NT2/D1 (cell line): ENCODE results near the gene USP11.

Experiments
- DNase-seq: peaks from one replicate; pipeline ENCODE4 v3.0.0-alpha.2; 2011; ENCODE audit warnings: low read depth, low spot score
- H3K27me3 ChIP-seq: 2 replicates; pipeline ENCODE4 v1.6.0; 2011; ENCODE audit warnings: mild to moderate bottlenecking; ENCODE audit not compliant: insufficient read length, insufficient read depth
- H3K36me3 ChIP-seq: 2 replicates; pipeline ENCODE4 v1.6.1; 2011; ENCODE audit warnings: mild to moderate bottlenecking, low read length, mixed read lengths; ENCODE audit not compliant: insufficient read depth, insufficient read length
- H3K4me1 ChIP-seq: 2 replicates; pipeline ENCODE4 v1.5.1; 2011; ENCODE audit not compliant: insufficient read depth, insufficient read length
- H3K4me3 ChIP-seq: 2 replicates; pipeline ENCODE4 v1.5.1; 2011; ENCODE audit warnings: low read depth; ENCODE audit not compliant: insufficient read length
- H3K9ac ChIP-seq: 2 replicates; pipeline ENCODE4 v1.6.0; 2011; ENCODE audit warnings: low read depth; ENCODE audit not compliant: insufficient read length
- H3K9me3 ChIP-seq: 2 replicates; pipeline ENCODE4 v1.5.1; 2011; ENCODE audit warnings: mild to moderate bottlenecking, low read length; ENCODE audit not compliant: insufficient read depth
- SUZ12 ChIP-seq: IDR thresholded peaks from 2 replicates; pipeline ENCODE4 v1.6.1; 2011; ENCODE audit not compliant: insufficient read length, insufficient read depth; ENCODE audit errors: extremely low read depth
- YY1 ChIP-seq: IDR thresholded peaks from 2 replicates; pipeline ENCODE4 v1.6.1; 2011; ENCODE audit not compliant: insufficient read length, insufficient read depth
- ZNF274 ChIP-seq: IDR thresholded peaks from 2 replicates; pipeline ENCODE4 v1.6.1; 2011; ENCODE audit warnings: mild to moderate bottlenecking, low read depth, low read length

USP11 gene

DNA sequence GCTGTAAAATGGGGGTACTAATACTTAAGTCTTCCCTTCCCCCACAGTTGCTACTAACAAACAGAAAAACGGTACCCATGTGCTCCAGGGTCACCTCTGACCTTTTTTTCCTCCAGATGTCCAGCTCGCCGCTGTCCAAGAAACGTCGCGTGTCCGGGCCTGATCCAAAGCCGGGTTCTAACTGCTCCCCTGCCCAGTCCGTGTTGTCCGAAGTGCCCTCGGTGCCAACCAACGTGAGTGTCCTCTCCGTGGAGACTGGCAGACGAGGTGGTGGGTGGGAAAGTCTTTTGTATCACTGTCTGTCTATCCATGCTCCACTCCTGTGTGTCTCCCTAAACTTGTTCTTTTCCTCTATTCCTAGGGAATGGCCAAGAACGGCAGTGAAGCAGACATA lies 34.1 kb upstream of the USP11 start:
- Histone ChIP-seq H3K4me3 (no peak overlapping the region), H3K4me1 (peaks cover 25% of the 10 kb centered on the region), H3K9ac (no peak overlapping the region), H3K27me3 (no peaks in the 10 kb centered on the region), H3K36me3 (peaks cover 91% of the 10 kb centered on the region), H3K9me3 (no peaks in the 10 kb centered on the region)
- DNase-seq = no peak
- TF ChIP-seq YY1 (no peak), SUZ12 (no peak), ZNF274 (no peak)

DNA sequence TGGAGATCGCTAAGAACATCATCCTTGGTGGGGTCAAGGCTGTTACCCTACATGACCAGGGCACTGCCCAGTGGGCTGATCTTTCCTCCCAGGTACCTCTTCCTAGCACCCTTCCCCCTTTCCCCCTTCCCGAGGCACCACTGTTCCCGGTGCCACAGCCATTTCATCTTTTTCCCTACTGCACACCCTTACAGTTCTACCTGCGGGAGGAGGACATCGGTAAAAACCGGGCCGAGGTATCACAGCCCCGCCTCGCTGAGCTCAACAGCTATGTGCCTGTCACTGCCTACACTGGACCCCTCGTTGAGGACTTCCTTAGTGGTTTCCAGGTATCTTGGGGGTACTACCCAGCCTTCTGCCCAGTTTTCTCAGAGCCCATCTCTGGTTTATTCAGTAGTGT lies 33.5 kb upstream of the USP11 start:
- no peak overlapping the region for H3K9ac ChIP-seq
- H3K4me3 ChIP-seq = no peak overlapping the region
- DNase-seq = no peak
- no peaks in the 10 kb centered on the region for H3K9me3 ChIP-seq
- H3K36me3 ChIP-seq = peaks cover 96% of the 10 kb centered on the region
- peaks cover 25% of the 10 kb centered on the region for H3K4me1 ChIP-seq
- no peak for TF ChIP-seq SUZ12
- no peak for TF ChIP-seq ZNF274
- TF ChIP-seq YY1 = no peak
- H3K27me3 ChIP-seq = no peaks in the 10 kb centered on the region

DNA sequence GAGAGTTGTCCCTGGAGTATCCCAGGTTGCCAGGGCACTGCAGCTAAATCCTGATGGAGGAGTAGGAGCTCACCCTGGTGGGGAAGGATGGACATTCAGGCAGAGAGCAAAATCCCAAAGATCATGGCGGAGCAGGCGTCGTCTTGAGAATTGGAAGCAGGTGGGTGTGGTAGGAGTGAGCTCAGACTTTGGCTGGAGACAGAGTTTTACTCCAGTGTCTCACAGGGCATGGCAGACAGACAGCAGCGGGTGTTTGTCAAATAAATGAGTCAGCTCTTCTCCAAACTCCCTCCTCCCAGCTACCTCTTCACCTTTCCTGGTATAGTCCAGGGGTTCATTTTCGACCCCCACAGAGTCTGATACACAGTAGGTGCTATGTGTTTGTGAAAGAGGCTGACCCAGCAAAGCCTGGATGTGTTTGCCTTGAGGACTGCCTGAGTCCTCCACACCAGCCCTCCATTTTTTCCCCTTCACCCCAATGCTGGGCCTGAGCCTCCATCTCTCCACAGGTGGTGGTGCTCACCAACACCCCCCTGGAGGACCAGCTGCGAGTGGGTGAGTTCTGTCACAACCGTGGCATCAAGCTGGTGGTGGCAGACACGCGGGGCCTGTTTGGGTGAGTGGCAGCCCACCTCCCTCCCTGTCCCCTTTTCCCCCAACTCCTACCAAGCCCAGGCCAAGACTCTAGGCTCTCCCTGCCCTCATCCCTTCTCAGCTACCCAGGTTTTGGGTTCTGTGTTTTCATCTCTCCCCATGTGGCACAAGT lies 32.2 kb upstream of the USP11 start:
- Histone ChIP-seq H3K27me3 (no peaks in the 10 kb centered on the region), H3K36me3 (peaks cover 96% of the 10 kb centered on the region), H3K9me3 (no peaks in the 10 kb centered on the region), H3K9ac (no peak overlapping the region), H3K4me3 (no peak overlapping the region), H3K4me1 (peaks cover 26% of the 10 kb centered on the region)
- no peak for DNase-seq
- no peak for TF ChIP-seq YY1
- no peak for TF ChIP-seq ZNF274
- no peak for TF ChIP-seq SUZ12

DNA sequence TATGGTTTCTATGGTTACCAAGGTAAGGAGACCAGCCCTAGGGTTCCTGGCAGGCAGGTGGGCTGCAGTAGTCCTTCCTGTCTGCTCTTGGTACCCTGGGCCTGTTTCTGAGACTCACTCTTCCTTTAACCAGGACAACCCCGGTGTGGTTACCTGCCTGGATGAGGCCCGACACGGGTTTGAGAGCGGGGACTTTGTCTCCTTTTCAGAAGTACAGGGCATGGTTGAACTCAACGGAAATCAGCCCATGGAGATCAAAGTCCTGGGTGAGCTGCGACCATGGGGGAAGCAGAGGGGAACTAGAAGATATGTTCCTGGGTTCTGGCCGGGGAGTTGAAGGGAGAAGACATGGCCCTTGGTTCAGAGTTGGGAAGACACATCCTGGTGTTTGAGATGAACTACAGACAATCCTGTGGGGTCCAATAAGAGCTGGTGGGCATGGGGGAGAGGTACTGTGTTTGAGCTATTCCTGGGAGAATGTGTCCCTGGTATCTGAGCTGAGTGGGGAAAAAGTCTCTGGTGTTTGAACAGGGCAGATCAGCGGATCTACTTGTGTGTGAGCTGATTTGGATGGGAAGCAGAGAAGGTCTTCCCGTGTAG lies 31.4 kb upstream of the USP11 start:
- no peak for DNase-seq
- Histone ChIP-seq H3K9me3 (no peaks in the 10 kb centered on the region), H3K4me3 (no peak overlapping the region), H3K27me3 (no peaks in the 10 kb centered on the region), H3K36me3 (peaks cover 96% of the 10 kb centered on the region), H3K9ac (no peak overlapping the region), H3K4me1 (peaks cover 27% of the 10 kb centered on the region)
- TF ChIP-seq SUZ12 (no peak), YY1 (no peak), ZNF274 (no peak)

DNA sequence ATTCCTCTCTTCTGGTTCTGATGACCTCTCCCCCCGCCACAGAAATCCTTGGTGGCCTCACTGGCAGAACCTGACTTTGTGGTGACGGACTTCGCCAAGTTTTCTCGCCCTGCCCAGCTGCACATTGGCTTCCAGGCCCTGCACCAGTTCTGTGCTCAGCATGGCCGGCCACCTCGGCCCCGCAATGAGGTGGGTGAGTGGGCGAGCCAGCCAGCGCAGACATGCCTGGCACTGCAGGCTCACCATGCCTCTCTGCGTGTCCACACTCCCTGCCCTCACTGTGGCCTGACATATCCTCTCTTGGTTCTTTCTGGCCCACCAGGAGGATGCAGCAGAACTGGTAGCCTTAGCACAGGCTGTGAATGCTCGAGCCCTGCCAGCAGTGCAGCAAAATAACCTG lies 30.5 kb upstream of the USP11 start:
- no peak for DNase-seq
- H3K4me1 ChIP-seq = peaks cover 23% of the 10 kb centered on the region
- H3K9ac ChIP-seq = no peak overlapping the region
- H3K9me3 ChIP-seq = no peaks in the 10 kb centered on the region
- TF ChIP-seq ZNF274 (no peak), SUZ12 (no peak), YY1 (no peak)
- no peaks in the 10 kb centered on the region for H3K27me3 ChIP-seq
- peaks cover 96% of the 10 kb centered on the region for H3K36me3 ChIP-seq
- H3K4me3 ChIP-seq = no peak overlapping the region

DNA sequence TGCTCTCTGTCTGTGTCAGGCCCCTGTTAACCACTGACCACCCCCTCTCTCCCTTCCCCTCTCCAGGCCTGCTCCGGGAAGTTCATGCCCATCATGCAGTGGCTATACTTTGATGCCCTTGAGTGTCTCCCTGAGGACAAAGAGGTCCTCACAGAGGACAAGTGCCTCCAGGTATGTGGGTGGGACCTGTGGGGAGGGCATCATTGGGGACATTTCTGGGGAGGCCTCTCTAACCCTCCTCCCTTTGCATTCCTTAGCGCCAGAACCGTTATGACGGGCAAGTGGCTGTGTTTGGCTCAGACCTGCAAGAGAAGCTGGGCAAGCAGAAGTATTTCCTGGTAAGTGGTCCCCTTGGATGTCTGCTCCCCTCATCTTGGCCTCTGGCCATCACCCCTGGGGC lies 29.9 kb upstream of the USP11 start:
- TF ChIP-seq ZNF274 (no peak), YY1 (no peak), SUZ12 (no peak)
- H3K27me3 ChIP-seq = no peaks in the 10 kb centered on the region
- no peak overlapping the region for H3K9ac ChIP-seq
- no peak for DNase-seq
- H3K4me3 ChIP-seq = no peak overlapping the region
- H3K9me3 ChIP-seq = no peaks in the 10 kb centered on the region
- H3K4me1 ChIP-seq = peaks cover 21% of the 10 kb centered on the region
- H3K36me3 ChIP-seq = peaks cover 96% of the 10 kb centered on the region

DNA sequence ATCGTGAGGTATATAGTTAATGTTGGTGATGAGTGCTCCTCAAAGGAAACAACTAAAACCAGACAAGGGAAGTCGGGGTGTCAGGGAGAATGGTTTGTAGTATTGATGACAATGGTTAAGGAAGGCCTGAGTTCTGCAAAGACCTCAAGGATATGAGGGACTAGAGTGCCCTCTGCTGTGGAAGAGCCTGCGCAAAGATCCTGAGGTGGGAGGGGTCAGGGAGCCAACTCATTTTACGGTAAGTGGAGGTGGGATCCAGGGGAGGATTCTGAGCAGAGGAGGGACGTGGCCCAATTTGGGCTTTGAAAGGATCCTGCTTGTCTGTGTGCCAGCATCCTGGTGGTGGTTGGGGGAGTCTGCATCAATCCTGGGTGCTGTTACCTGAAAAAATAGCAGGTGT lies 27.8 kb upstream of the USP11 start:
- no peaks in the 10 kb centered on the region for H3K9me3 ChIP-seq
- TF ChIP-seq SUZ12 = no peak
- TF ChIP-seq YY1 = no peak
- TF ChIP-seq ZNF274 = no peak
- H3K36me3 ChIP-seq = peaks cover 97% of the 10 kb centered on the region
- no peaks in the 10 kb centered on the region for H3K27me3 ChIP-seq
- no peak overlapping the region for H3K9ac ChIP-seq
- peaks cover 13% of the 10 kb centered on the region for H3K4me1 ChIP-seq
- no peak overlapping the region for H3K4me3 ChIP-seq
- DNase-seq = no peak
